Mesodermal cell (in vitro differentiated cells): ENCODE data around the gene PDZD11. TPM values are rescaled to one million over a fixed set of nuclear protein-coding genes. Genes with fewer than 3 reads are reported as not detected.
"Not testable (repeated sequence)": the region's sequence is repeated elsewhere in the genome, so short reads cannot be mapped to it uniquely, and the experiment has no call there.

ENCODE experiments used
- H3K27ac ChIP-seq: 2 replicates; pipeline ENCODE4 v1.7.0; 2013; ENCODE audit warnings: mild to moderate bottlenecking, low read depth, low read length, moderate library complexity; ENCODE audit not compliant: severe bottlenecking
- H3K36me3 ChIP-seq: 2 replicates; pipeline ENCODE4 v1.7.1; 2013; ENCODE audit warnings: mild to moderate bottlenecking, low read length, moderate library complexity; ENCODE audit not compliant: control insufficient read depth, insufficient read depth
- H3K4me1 ChIP-seq: one replicate; pipeline ENCODE4 v1.7.1; 2013; ENCODE audit warnings: mild to moderate bottlenecking, low read length; ENCODE audit not compliant: insufficient read depth, control insufficient read depth, poor library complexity, severe bottlenecking
- H3K4me3 ChIP-seq: 2 replicates; pipeline ENCODE4 v1.7.0; 2013; ENCODE audit warnings: low read length, control low read depth, mild to moderate bottlenecking; ENCODE audit not compliant: insufficient read depth, poor library complexity, severe bottlenecking; ENCODE audit errors: extremely low read depth
- H3K9me3 ChIP-seq: 2 replicates; pipeline ENCODE4 v1.7.1; 2013; ENCODE audit warnings: mild to moderate bottlenecking, low read length, moderate library complexity; ENCODE audit not compliant: control insufficient read depth
- WGBS, 2 experiments: methylation state at CpG; one replicate each; pipeline ENCODE4 v1.1.5; 2013; ENCODE audit warnings: missing lambda C conversion rate in 2 of 2; ENCODE audit not compliant: insufficient coverage in 2 of 2; 5-methylcytosine and 5-hydroxymethylcytosine counted together
- polyA plus RNA-seq, 2 experiments: library from polyadenylated mRNA; stranded (reverse); fragments of 50-300 nt; gene quantifications; one replicate each; pipeline ENCODE4 v1.2.3, GENCODE V29; 2013

PDZD11 gene, protein sequence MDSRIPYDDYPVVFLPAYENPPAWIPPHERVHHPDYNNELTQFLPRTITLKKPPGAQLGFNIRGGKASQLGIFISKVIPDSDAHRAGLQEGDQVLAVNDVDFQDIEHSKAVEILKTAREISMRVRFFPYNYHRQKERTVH
- 47.9 TPM for polyA plus RNA-seq (2013, experiment 1 of 2)
- polyA plus RNA-seq (2013, experiment 2 of 2): 47.0 TPM

DNA sequence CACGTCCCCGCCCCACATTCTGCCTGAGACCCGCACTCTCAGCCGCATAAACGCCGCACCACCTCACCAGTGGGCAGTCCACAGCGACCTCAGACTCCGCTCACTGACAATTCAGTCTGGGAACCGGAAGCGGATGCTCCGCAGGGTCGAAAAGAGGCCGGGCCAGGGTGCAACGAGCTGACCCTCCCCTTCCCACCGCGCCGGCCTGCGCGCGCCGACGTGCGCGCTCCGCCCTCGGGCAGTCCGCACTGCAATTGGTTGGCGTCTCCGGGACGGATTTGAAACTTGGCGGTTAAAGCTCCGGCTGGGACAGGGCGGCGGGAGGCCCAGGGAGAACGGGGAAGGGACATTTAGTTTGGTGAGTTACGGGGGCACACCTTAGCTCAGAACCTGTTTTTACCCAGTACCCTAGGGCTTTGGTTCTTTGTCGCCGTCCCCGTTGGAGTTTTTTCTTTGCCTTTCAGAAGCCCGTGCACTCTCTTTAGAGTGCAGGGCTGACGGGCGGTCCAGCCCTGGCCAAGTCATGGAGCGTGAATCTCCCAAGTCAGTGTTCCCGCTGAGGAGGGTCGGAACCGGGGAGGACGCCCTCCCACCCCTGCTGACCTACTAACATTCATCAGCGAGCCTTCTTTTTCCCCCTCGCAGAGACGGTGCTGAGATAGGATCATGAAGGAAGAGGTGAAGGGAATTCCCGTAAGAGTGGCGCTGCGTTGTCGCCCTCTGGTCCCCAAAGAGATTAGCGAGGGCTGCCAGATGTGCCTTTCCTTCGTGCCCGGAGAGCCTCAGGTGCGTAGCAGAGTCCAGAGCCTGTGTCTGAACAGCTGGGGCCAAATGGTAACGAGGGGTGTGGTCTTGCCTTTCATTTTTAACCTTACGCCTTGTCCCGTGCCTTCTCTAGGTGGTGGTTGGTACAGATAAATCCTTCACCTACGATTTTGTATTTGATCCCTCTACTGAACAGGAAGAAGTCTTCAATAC is at the start of gene PDZD11, which contains the start of gene KIF4A:
Gene PDZD11 (minus strand): TSS at position 135 of the 978 bp plus-strand sequence. CDS start 586 bp downstream, outside the sequence.
Gene KIF4A (plus strand): TSS at position 312 of the 978 bp plus-strand sequence. CDS start 355 bp downstream, at position 667.
- Histone ChIP-seq H3K27ac (no peak within 1 kb of the TSS), H3K4me1 (no peaks in the 10 kb centered on the region), H3K36me3 (peaks cover 30% of the 10 kb centered on the region), H3K9me3 (no peaks in the 10 kb centered on the region), H3K4me3 (peak within 1 kb of the TSS; percentile 47)
- 0% methylated on average over 4 to 21 of the region's 62 CpGs for WGBS, 2 experiments

DNA sequence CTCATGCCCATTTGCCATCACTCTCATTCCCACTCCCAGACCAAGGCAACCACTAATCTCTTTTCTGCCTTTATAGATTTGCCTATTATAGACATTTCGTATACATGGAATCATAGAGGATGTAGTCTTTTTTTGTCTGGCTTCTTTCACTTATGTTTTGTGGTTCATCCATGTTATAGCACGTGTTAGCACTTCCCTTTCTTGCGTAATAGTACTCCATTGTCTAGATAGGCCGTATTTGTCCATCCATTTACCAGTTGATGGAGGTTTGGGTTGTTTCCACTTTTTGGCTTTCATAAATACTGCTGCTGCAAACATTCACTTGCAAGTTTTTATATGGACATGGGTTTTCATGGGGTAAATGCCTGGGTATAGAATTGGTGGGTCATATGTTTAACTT is 48.6 kb upstream of the PDZD11 start:
- Histone ChIP-seq H3K4me1 (no peaks in the 10 kb centered on the region), H3K36me3 (peaks cover 38% of the 10 kb centered on the region), H3K4me3 (no peak overlapping the region), H3K9me3 (no peaks in the 10 kb centered on the region), H3K27ac (no peak overlapping the region)
- WGBS, 2 experiments: 100% methylated on average over 1 of the region's 4 CpGs; no CpG with 5 or more reads in 1 of the 2 experiments

GRCh38 chrX:70336767-70337166 is 47.0 kb upstream of the PDZD11 start:
- H3K4me1 ChIP-seq: no peaks in the 10 kb centered on the region
- no peaks in the 10 kb centered on the region for H3K9me3 ChIP-seq
- no peak overlapping the region for H3K27ac ChIP-seq
- H3K36me3 ChIP-seq: peaks cover 31% of the 10 kb centered on the region
- H3K4me3 ChIP-seq: no peak overlapping the region

- Histone ChIP-seq H3K9me3 (no peaks in the 10 kb centered on the region), H3K4me1 (no peaks in the 10 kb centered on the region), H3K4me3 (no peak overlapping the region), H3K36me3 (peaks cover 26% of the 10 kb centered on the region), H3K27ac (no peak overlapping the region)
- no CpG with 5 or more reads among the region's 1 CpG for WGBS, 2 experiments
These were observed 42.9 kb upstream of the PDZD11 start for GRCh38 chrX:70332600-70332999.

DNA sequence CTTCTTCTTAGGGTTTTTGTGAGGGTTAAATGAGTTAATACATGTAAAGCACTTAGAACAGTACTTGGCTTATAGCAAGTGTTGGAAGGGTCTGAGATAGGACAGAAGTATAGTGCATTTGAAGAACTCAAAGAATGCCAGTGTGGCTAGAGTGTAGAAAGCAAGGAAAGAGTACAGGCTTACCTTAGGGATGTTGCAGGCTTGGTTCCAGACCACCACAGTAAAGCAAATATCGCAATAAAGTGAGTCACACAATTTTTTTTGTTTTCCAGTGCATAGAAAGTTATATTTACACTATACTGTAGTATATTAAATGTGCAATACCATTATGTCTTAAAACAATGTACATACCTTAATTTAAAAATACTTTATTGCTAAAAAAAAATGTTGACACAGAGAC is 41.4 kb upstream of the PDZD11 start:
- Histone ChIP-seq H3K36me3 (peaks cover 22% of the 10 kb centered on the region), H3K4me1 (no peaks in the 10 kb centered on the region), H3K9me3 (no peaks in the 10 kb centered on the region), H3K4me3 (no peak overlapping the region), H3K27ac (no peak overlapping the region)
- no CpG with 5 or more reads among the region's 1 CpG for WGBS, 2 experiments

- no peaks in the 10 kb centered on the region for H3K9me3 ChIP-seq
- no peak overlapping the region for H3K27ac ChIP-seq
- H3K4me3 ChIP-seq: no peak overlapping the region
- H3K4me1 ChIP-seq: no peaks in the 10 kb centered on the region
- H3K36me3 ChIP-seq: peaks cover under 1% of the 10 kb centered on the region
- no CpG with 5 or more reads among the region's 2 CpGs for WGBS, 2 experiments
These were observed 34.6 kb upstream of the PDZD11 start for GRCh38 chrX:70324326-70324725.

GRCh38 chrX:70323628-70324027 is 33.9 kb upstream of the PDZD11 start:
- not testable (repeated sequence) for H3K4me3 ChIP-seq, H3K4me1 ChIP-seq, H3K9me3 ChIP-seq, H3K36me3 ChIP-seq, H3K27ac ChIP-seq
- no CpG with 5 or more reads among the region's 6 CpGs for WGBS, 2 experiments

- Histone ChIP-seq H3K27ac (no peak overlapping the region), H3K9me3 (no peaks in the 10 kb centered on the region), H3K4me1 (no peaks in the 10 kb centered on the region), H3K36me3 (no peaks in the 10 kb centered on the region), H3K4me3 (no peak overlapping the region)
- WGBS, 2 experiments: 62 to 98% methylated on average over 2 to 4 of the region's 4 CpGs
These were observed 33.1 kb upstream of the PDZD11 start for GRCh38 chrX:70322784-70323183.

- Histone ChIP-seq H3K9me3 (no peaks in the 10 kb centered on the region), H3K36me3 (peaks cover 11% of the 10 kb centered on the region), H3K27ac (no peak overlapping the region), H3K4me1 (no peaks in the 10 kb centered on the region), H3K4me3 (no peak overlapping the region)
- WGBS, 2 experiments: no CpG with 5 or more reads among the region's 1 CpG
These were observed 23.8 kb upstream of the PDZD11 start for GRCh38 chrX:70313503-70313902.

- Histone ChIP-seq H3K4me1 (no peaks in the 10 kb centered on the region), H3K27ac (peak overlapping the region; percentile 64), H3K9me3 (no peaks in the 10 kb centered on the region), H3K36me3 (peaks cover 51% of the 10 kb centered on the region), H3K4me3 (no peak overlapping the region)
- whole genome bisulfite sequencing, 2 experiments: no CpG with 5 or more reads among the region's 3 CpGs
These were observed 12.0 kb upstream of the PDZD11 start for GRCh38 chrX:70301716-70302115.

DNA sequence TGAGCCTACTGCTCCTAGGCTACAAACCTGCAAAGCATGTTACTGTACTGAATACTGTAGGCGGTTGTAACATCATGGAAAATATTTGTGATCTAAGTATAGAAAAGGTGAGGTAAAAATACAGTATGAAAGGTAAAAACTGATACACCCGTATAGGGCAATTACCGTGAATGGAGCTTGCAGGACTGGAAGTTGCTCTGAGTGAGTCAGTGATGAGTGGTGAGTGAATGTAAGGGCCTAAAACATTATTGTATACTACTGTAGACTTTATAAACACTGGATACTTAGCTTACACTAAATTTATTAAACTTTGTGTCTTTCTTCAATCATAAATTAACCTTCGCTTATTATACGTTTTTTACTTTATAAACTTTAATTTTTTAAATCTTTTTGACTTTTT is 3.9 kb upstream of the PDZD11 start:
- no peaks in the 10 kb centered on the region for H3K9me3 ChIP-seq
- H3K4me1 ChIP-seq: no peaks in the 10 kb centered on the region
- no peak overlapping the region for H3K27ac ChIP-seq
- peaks cover 25% of the 10 kb centered on the region for H3K36me3 ChIP-seq
- no peak overlapping the region for H3K4me3 ChIP-seq
- WGBS, 2 experiments: 100% methylated on average over 1 of the region's 5 CpGs
